BLaER1 treated with 17β-estradiol and CSF1 and Interleukin-3, amounts not matched to agents 10 nM and 100 nM (cell line): ENCODE results near the gene EIF3K.
A peak's percentile ranks its signal among the peaks of the same experiment; 100 is the strongest.
"Not testable (repeated sequence)": the region's sequence is repeated elsewhere in the genome, so short reads cannot be mapped to it uniquely, and the experiment has no call there.

Source experiments
- H3K27ac ChIP-seq, 11 experiments: shearing (Covaris generic); formaldehyde crosslinking; 2 replicates each; pipeline ENCODE4 v1.8.1; 2022
- H3K27me3 ChIP-seq, 11 experiments: shearing (Covaris generic); formaldehyde crosslinking; 2 replicates each; pipeline ENCODE4 v1.8.1; 2022
- H3K36me3 ChIP-seq, 11 experiments: shearing (Covaris generic); formaldehyde crosslinking; 2 replicates each; pipeline ENCODE4 v1.8.1; 2022
- H3K4me1 ChIP-seq, 10 experiments: shearing (Covaris generic); formaldehyde crosslinking; 2 replicates each; pipeline ENCODE4 v1.8.1; 2022
- H3K4me2 ChIP-seq, 11 experiments: shearing (Covaris generic); formaldehyde crosslinking; 2 replicates each; pipeline ENCODE4 v1.8.1; 2022
- H3K4me3 ChIP-seq, 10 experiments: shearing (Covaris generic); formaldehyde crosslinking; 2 replicates each; pipeline ENCODE4 v1.8.1; 2022
- H3K9ac ChIP-seq, 11 experiments: shearing (Covaris generic); formaldehyde crosslinking; 2 replicates each; pipeline ENCODE4 v1.8.1; 2022
- H3K9me3 ChIP-seq, 11 experiments: shearing (Covaris generic); formaldehyde crosslinking; replicated peaks in 1 of 11; 2 replicates each; pipeline ENCODE4 v1.8.1; 2022
- H4K20me1 ChIP-seq, 11 experiments: shearing (Covaris generic); formaldehyde crosslinking; 2 replicates each; pipeline ENCODE4 v1.8.1; 2022
- Cebpa-rat ChIP-seq, 11 experiments: shearing (Covaris generic); IDR thresholded peaks; 2 replicates each; pipeline ENCODE4 v1.8.1; 2022

Gene EIF3K

DNA sequence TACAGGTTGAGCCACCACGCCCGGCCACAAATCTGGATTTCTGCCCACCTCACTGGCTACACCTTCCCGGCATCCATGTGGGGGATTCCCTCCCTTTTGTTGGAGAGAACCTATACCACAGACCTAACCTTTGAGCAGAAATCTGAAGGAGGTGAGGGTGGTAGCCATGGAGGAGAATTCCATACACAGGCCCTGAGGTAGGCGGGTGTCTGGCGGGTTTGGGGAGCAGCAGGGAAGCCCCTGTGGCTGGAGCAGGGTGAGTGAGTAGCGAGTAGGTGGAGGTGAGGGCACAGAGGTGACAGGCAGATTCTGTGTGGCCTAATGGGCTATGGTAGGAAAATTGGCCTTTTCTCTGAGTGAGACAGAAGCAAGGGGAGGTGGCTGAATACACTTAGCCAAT, 10.6 kb downstream of the EIF3K start:
- Histone ChIP-seq H3K9ac (0 out of 22 replicates have a peak overlapping the region, but pooled peaks of 1 of the 11 experiments have one; percentile 5), H3K27ac (no peak overlapping the region), H3K4me1 (peaks cover 0 to under 1% (median 0%) of the 10 kb centered on the region in 10 experiments; a peak in 1 of 20 replicates), H4K20me1 (peaks cover 0 to 80% (median 55%) of the 10 kb centered on the region in 11 experiments; a peak in 15 of 22 replicates), H3K36me3 (peaks cover 85 to 95% (median 91%) of the 10 kb centered on the region in 11 experiments), H3K4me3 (no peak overlapping the region), H3K9me3 (no peaks in the 10 kb centered on the region), H3K27me3 (no peaks in the 10 kb centered on the region), H3K4me2 (no peak overlapping the region)
- no peak for TF ChIP-seq Cebpa-rat (IDR thresholded peaks at IDR 0.05)

DNA sequence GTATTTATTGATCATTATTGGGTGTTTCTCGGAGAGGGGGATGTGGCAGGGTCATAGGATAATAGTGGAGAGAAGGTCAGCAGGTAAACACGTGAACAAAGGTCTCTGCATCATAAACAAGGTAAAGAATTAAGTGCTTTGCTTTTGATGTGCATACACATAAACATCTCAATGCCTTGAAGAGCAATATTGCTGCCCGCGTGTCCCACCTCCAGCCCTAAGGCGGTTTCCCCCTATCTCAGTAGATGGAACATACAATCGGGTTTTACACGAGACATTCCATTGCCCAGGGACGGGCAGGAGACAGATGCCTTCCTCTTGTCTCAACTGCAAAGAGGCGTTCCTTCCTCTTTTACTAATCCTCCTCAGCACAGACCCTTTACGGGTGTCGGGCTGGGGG, 12.3 kb downstream of the EIF3K start:
- H3K27ac ChIP-seq, H3K9ac ChIP-seq, H3K4me2 ChIP-seq, H3K4me3 ChIP-seq, H3K27me3 ChIP-seq, H3K9me3 ChIP-seq: not testable (repeated sequence)
- Histone ChIP-seq H4K20me1 (peaks cover 0 to 75% (median 44%) of the 10 kb centered on the region in 11 experiments; a peak in 16 of 22 replicates), H3K4me1 (peaks cover 6 to 18% (median 8%) of the 10 kb centered on the region in 10 experiments), H3K36me3 (peaks cover 84 to 94% (median 90%) of the 10 kb centered on the region in 11 experiments)

DNA sequence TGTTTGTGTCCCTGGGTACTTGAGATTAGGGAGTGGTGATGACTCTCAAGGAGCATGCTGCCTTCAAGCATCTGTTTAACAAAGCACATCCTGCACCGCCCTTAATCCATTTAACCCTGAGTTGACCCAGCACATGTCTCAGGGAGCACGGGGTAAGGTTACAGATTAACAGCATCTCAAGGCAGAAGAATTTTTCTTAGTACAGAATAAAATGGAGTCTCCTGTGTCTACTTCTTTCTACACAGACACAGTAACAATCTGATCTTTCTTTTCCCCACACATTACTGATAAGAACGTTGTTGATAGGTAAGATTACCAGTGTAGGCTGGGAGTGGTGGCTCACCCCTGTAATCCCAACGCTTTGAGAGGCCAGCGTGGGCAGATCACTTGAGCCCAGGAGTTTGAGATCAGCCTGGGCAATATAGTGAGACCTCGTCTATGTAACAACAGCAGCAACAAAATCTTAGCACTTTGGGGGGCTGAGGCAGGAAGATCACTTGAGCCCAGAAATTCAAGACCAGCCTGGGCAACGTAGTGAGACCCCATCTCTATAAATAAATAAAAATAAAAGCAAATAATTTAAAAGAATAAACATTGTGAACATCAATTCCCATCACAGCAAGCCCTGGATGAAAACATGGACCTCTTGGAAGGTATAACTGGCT, 13.0 kb downstream of the EIF3K start:
- H3K4me3 ChIP-seq, H3K27me3 ChIP-seq, H3K9me3 ChIP-seq, H3K9ac ChIP-seq, H3K4me2 ChIP-seq, H3K27ac ChIP-seq: not testable (repeated sequence)
- Histone ChIP-seq H3K36me3 (peaks cover 79 to 92% (median 87%) of the 10 kb centered on the region in 11 experiments), H3K4me1 (peaks cover 12 to 24% (median 15%) of the 10 kb centered on the region in 10 experiments), H4K20me1 (peaks cover 0 to 69% (median 42%) of the 10 kb centered on the region in 11 experiments; a peak in 16 of 22 replicates)

DNA sequence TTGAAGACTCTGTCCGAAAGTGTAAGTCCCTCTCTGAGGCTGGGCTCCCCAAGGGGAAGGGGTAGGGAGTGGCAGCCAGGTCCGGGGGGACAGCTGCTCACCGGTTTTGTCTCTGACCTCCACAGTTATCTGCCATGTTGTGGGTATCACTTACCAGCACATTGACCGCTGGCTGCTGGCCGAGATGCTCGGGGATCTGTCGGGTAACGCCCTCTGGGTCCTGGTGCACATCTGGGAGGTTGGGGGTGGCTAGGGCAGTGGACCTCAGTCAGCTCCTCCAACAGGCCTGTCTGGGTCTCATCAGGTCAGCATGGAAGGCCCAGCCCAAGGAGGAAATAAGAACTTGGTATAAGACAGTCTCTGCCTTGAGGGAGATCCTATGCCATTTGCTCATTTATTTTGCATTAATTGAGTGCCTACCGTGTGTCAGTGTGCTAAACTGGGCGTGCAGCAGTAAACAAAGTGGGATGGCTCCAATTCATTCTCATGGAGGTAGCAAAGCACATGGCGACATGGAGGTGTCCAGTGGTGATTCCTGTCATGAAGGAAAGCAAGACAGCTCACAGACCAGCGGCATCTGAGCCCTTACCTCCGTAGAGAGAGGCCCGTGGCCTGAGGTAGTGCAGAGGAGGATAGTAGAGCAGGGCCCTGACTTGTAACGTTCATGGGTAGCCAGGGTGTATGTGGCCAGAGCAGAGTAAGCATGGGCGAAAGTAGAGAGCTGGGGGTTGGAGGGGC, 13.7 kb downstream of the EIF3K start:
- H3K9me3 ChIP-seq, result no peaks in the 10 kb centered on the region
- H3K4me3 ChIP-seq, result no peak overlapping the region
- no peak overlapping the region for H3K9ac ChIP-seq
- H3K27ac ChIP-seq, result no peak overlapping the region
- H3K4me2 ChIP-seq, result no peak overlapping the region
- H3K4me1 ChIP-seq, result peaks cover 19 to 31% (median 22%) of the 10 kb centered on the region in 10 experiments
- no peak for TF ChIP-seq Cebpa-rat (IDR thresholded peaks at IDR 0.05)
- peaks cover 72 to 87% (median 80%) of the 10 kb centered on the region in 11 experiments for H3K36me3 ChIP-seq
- peaks cover 0 to 62% (median 38%) of the 10 kb centered on the region in 11 experiments; a peak in 16 of 22 replicates for H4K20me1 ChIP-seq
- no peaks in the 10 kb centered on the region for H3K27me3 ChIP-seq

DNA sequence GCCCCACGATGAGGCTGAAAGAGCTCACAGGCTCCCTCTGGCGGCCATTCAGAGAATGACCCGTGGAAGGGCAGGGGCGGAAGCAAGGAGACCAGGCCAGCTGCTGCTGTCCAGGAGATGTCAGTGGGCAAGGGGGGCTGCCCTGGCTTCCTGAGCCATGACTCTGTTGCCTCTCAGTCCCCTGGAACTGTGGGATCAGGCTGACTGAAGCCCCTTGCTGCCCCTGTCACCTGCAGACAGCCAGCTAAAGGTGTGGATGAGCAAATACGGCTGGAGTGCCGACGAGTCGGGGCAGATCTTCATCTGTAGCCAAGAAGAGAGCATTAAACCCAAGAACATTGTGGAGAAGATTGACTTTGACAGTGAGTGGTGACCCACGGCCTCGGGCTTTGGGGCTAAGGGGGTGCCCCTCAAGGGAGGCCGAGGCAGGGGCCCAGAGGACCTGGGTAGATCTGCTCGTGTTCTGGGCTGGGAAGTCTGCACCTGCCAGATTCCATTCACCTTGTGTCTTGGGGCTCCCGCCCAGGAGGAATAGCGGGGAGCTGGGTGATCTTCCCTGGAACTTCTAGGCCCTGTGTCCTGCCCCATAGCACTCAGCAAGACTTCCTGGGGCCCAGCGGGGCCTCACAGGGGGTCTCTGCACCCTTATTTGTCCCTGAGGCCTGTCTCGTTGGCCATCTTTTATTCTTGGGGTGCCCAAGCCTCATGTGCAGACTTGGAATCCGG, 15.9 kb downstream of the EIF3K start:
- peak overlapping the region in 4 of 11 experiments; percentile 11 to 38 (median 18); a peak in 3 of 22 replicates for H3K27ac ChIP-seq
- peak overlapping the region in 3 of 11 experiments; percentile 5 to 28 (median 19); a peak in 2 of 22 replicates for H3K9ac ChIP-seq
- no peaks in the 10 kb centered on the region for H3K27me3 ChIP-seq
- H4K20me1 ChIP-seq, result peaks cover 0 to 41% (median 26%) of the 10 kb centered on the region in 11 experiments; a peak in 16 of 22 replicates
- TF ChIP-seq Cebpa-rat (IDR thresholded peaks at IDR 0.05), result no peak
- no peak overlapping the region; a peak in 1 of 22 replicates for H3K4me2 ChIP-seq
- no peak overlapping the region for H3K4me3 ChIP-seq
- peaks cover 60 to 78% (median 65%) of the 10 kb centered on the region in 11 experiments for H3K36me3 ChIP-seq
- peaks cover 25 to 38% (median 27%) of the 10 kb centered on the region in 10 experiments for H3K4me1 ChIP-seq
- H3K9me3 ChIP-seq, result no peaks in the 10 kb centered on the region

DNA sequence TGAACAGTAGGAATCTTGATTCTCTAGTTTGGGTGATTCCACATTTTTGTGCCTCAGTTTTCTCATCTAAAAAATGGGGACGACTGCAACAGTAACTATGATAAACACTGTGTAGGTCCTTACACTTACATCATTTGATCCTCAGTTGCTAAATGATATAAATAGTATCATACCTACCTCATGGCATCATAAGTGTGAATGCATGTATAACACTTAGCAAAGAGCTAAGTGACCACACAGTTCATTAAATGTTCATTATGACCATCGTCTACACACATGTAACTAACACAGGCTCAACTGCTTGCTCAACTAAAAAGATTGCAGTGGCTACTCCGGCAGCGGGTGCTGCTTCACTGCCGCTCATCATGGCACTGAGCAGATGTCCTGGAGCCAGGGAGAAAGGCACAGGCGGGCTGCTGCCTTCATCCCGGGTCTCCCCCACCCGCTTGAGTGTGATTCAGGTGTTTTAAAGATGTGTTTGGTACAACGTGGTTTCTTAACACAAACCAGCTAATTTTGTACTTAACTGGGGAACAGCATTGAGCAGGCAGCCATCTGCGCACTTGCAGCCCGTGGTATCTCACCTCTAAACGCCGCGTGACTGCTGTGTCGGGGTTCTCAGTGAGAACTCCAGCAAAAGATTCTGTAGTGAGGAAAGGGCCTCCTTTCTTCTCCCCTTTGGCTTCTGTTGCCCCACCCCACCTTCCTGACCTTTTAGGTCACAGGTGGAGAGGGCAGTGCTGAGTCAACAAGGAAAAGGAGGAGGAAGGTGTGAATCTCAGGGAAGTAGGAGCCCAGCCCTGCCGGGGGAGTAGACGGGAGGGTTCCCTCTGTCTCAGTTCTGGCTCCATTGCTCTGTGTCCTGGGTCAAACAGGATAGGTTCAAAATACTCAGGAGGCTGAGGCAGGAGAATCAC, 16.8 kb downstream of the EIF3K start:
- Histone ChIP-seq H3K27ac (peak overlapping the region in 6 of 11 experiments; percentile 31 to 80 (median 66); a peak in 9 of 22 replicates), H3K27me3 (no peaks in the 10 kb centered on the region), H4K20me1 (peaks cover 0 to 37% (median 26%) of the 10 kb centered on the region in 11 experiments; a peak in 15 of 22 replicates), H3K4me1 (peaks cover 31 to 46% (median 34%) of the 10 kb centered on the region in 10 experiments), H3K36me3 (peaks cover 52 to 75% (median 57%) of the 10 kb centered on the region in 11 experiments), H3K9me3 (no peaks in the 10 kb centered on the region), H3K4me2 (peak overlapping the region; percentile 55 to 81 (median 65); a peak in 21 of 22 replicates), H3K9ac (peak overlapping the region; percentile 20 to 69 (median 58); a peak in 15 of 22 replicates), H3K4me3 (no peak overlapping the region; a peak in 1 of 20 replicates)
- TF ChIP-seq Cebpa-rat (IDR thresholded peaks at IDR 0.05), result no peak

DNA sequence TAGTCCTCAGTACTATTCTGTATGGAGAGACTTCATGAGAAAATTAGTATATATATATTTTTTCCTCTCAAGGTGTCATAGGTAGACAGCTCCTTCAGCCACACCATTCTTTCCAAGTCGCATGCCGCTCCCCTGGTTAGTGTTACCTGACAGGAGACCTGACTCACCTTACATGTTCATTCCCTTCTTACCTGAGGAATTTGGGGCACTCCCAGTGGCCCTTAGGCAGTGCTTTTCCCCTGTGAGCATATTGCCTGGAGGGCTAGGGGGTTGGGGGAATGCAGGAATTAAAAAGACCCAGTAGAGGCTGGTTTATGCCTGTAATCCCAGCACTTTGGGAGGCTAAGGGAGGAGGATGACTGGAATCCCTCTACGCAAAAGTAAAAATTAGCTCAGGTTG, 19.5 kb downstream of the EIF3K start:
- H3K36me3 ChIP-seq, result peaks cover 29 to 48% (median 35%) of the 10 kb centered on the region in 11 experiments
- H4K20me1 ChIP-seq, result peaks cover 0 to 20% (median 14%) of the 10 kb centered on the region in 11 experiments; a peak in 14 of 22 replicates
- no peaks in the 10 kb centered on the region for H3K27me3 ChIP-seq
- peaks cover 45 to 71% (median 57%) of the 10 kb centered on the region in 10 experiments for H3K4me1 ChIP-seq
- no peak for TF ChIP-seq Cebpa-rat (IDR thresholded peaks at IDR 0.05)
- H3K9me3 ChIP-seq, result no peaks in the 10 kb centered on the region
- H3K4me2 ChIP-seq, result no peak overlapping the region
- no peak overlapping the region for H3K9ac ChIP-seq
- H3K27ac ChIP-seq, result no peak overlapping the region
- H3K4me3 ChIP-seq, result no peak overlapping the region

DNA sequence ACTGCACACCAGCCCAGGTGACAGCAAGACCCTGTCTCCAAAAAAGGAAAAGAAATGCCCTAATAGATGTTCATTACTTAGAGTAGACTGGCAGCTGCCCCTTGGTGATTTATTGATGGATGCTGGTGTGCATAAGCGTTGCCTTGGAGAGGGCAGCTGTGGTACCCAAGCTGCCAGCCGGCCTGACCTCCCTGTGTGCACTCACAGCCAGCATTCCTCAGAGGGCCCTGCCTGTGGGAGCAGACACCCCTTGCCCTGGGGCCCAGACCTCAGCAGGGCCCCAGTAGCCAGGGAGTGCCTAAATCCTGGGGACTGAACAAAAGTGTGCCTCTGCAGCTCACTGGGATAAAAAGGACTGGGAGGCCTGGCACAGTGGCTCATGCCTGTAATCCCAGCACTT, 20.7 kb downstream of the EIF3K start:
- Histone ChIP-seq H3K9me3 (no peaks in the 10 kb centered on the region), H3K36me3 (peaks cover 26 to 41% (median 32%) of the 10 kb centered on the region in 11 experiments), H4K20me1 (peaks cover 0 to 20% (median 10%) of the 10 kb centered on the region in 11 experiments; a peak in 12 of 22 replicates), H3K27me3 (no peaks in the 10 kb centered on the region), H3K4me3 (no peak overlapping the region), H3K27ac (no peak overlapping the region), H3K4me1 (peaks cover 45 to 69% (median 58%) of the 10 kb centered on the region in 10 experiments), H3K9ac (peak overlapping the region in 4 of 11 experiments; percentile 16 to 53 (median 30); a peak in 2 of 22 replicates), H3K4me2 (peak overlapping the region in 7 of 11 experiments; percentile 16 to 37 (median 28); a peak in 8 of 22 replicates)
- TF ChIP-seq Cebpa-rat (IDR thresholded peaks at IDR 0.05), result no peak
